ACHN (cell line): Measurements from ENCODE around the gene STMP1.
"Not testable (repeated sequence)": the region's sequence is repeated elsewhere in the genome, so short reads cannot be mapped to it uniquely, and the experiment has no call there.

Experiments
- DNase-seq: peaks from one replicate; pipeline ENCODE4 v3.0.0-alpha.2; 2015
- in situ Hi-C: cut with HindIII; loops from 2 replicates; pipeline ENCODE4 v1.10.0; 2017; ENCODE audit warnings: low sequenced_read_pairs, low pct_ligation_motif_present, low pct_unique_long_range_greater_than_20kb

Gene STMP1

GRCh38 chr7:135685306-135686084, 23.2 kb downstream of the STMP1 start:
- DNase-seq, result no peak
- in situ Hi-C loops, result no loop called here

- no peak for DNase-seq
- in situ Hi-C loops, result no loop called here
These were observed 25.2 kb downstream of the STMP1 start for GRCh38 chr7:135687466-135687865.

GRCh38 chr7:135690566-135690965, 28.3 kb downstream of the STMP1 start:
- DNase-seq, result peak; percentile 39
- in situ Hi-C loops, result no loop called here

- in situ Hi-C loops, result no loop called here
- no peak for DNase-seq
These were observed 29.7 kb downstream of the STMP1 start for GRCh38 chr7:135692055-135692454.

GRCh38 chr7:135692606-135693005, 30.3 kb downstream of the STMP1 start:
- in situ Hi-C loops, DNase-seq: not testable (repeated sequence)

GRCh38 chr7:135693558-135693957, 31.2 kb downstream of the STMP1 start:
- in situ Hi-C loops, result no loop called here
- no peak for DNase-seq

GRCh38 chr7:135697276-135698049, 35.1 kb downstream of the STMP1 start:
- DNase-seq, result no peak
- in situ Hi-C loops, result no loop called here

- in situ Hi-C loops, result no loop called here
- no peak for DNase-seq
These were observed 41.8 kb downstream of the STMP1 start for GRCh38 chr7:135704074-135704473.

GRCh38 chr7:135704698-135705097, 42.4 kb downstream of the STMP1 start:
- no peak for DNase-seq
- in situ Hi-C loops, result no loop called here

GRCh38 chr7:135706038-135706742, 43.9 kb downstream of the STMP1 start:
- in situ Hi-C loops, result no loop called here
- no peak for DNase-seq

- in situ Hi-C loops, result no loop called here
- no peak for DNase-seq
These were observed 44.7 kb downstream of the STMP1 start for GRCh38 chr7:135706858-135707569.

GRCh38 chr7:135707570-135707966, 45.3 kb downstream of the STMP1 start:
- in situ Hi-C loops, result no loop called here
- no peak for DNase-seq

- DNase-seq, result no peak
- in situ Hi-C loops, result no loop called here
These were observed 45.7 kb downstream of the STMP1 start for GRCh38 chr7:135708041-135708440.

GRCh38 chr7:135709508-135709907, 47.2 kb downstream of the STMP1 start:
- DNase-seq, result no peak
- in situ Hi-C loops, result no loop called here

GRCh38 chr7:135710417-135711138, 48.3 kb downstream of the STMP1 start:
- peak; percentile 41 for DNase-seq
- in situ Hi-C loops, result no loop called here

- no peak for DNase-seq
- in situ Hi-C loops, result no loop called here
These were observed 48.8 kb downstream of the STMP1 start for GRCh38 chr7:135711139-135711469.

- in situ Hi-C loops, result no loop called here
- no peak for DNase-seq
These were observed 50.0 kb downstream of the STMP1 start for GRCh38 chr7:135712182-135712782.

- DNase-seq, result no peak
- in situ Hi-C loops, result no loop called here
These were observed 50.5 kb downstream of the STMP1 start for GRCh38 chr7:135712796-135713195.
